IPS-18a (cell line): ENCODE results near the gene GRIK2.

Experiments used
- H3K27ac ChIP-seq: one replicate; pipeline ENCODE4 v1.5.1; 2013; ENCODE audit warnings: low read length
- H3K27me3 ChIP-seq: one replicate; pipeline ENCODE4 v1.6.1; 2013; ENCODE audit warnings: mild to moderate bottlenecking, low read length; ENCODE audit not compliant: control insufficient read depth, insufficient read depth
- H3K36me3 ChIP-seq: one replicate; pipeline ENCODE4 v1.6.1; 2013; ENCODE audit warnings: low read depth, low read length; ENCODE audit not compliant: control insufficient read depth
- H3K4me1 ChIP-seq: one replicate; pipeline ENCODE4 v1.6.1; 2013; ENCODE audit warnings: low read depth, low read length; ENCODE audit not compliant: control insufficient read depth
- H3K4me3 ChIP-seq: one replicate; pipeline ENCODE4 v1.5.1; 2013; ENCODE audit warnings: low read length
- H3K9ac ChIP-seq: one replicate; pipeline ENCODE4 v1.6.1; 2013; ENCODE audit warnings: mild to moderate bottlenecking, low read length, moderate library complexity
- H3K9me3 ChIP-seq: one replicate; pipeline ENCODE4 v1.6.1; 2013; ENCODE audit warnings: low read depth, low read length; ENCODE audit not compliant: control insufficient read depth

Gene GRIK2

GRCh38 chr6:101760843-101761621, 367.5 kb downstream of the GRIK2 start:
- Histone ChIP-seq H3K36me3 (no peaks in the 10 kb centered on the region), H3K27ac (no peak overlapping the region), H3K9ac (no peak overlapping the region), H3K27me3 (no peaks in the 10 kb centered on the region), H3K4me1 (peaks cover 17% of the 10 kb centered on the region), H3K4me3 (no peak overlapping the region), H3K9me3 (no peaks in the 10 kb centered on the region)

- H3K4me1 ChIP-seq = peaks cover 30% of the 10 kb centered on the region
- no peaks in the 10 kb centered on the region for H3K36me3 ChIP-seq
- H3K9me3 ChIP-seq = no peaks in the 10 kb centered on the region
- H3K4me3 ChIP-seq = no peak overlapping the region
- H3K27ac ChIP-seq = no peak overlapping the region
- no peaks in the 10 kb centered on the region for H3K27me3 ChIP-seq
- H3K9ac ChIP-seq = no peak overlapping the region
These were observed 369.3 kb downstream of the GRIK2 start for GRCh38 chr6:101762851-101763250.

GRCh38 chr6:101765281-101765680, 371.8 kb downstream of the GRIK2 start:
- Histone ChIP-seq H3K27ac (no peak overlapping the region), H3K27me3 (no peaks in the 10 kb centered on the region), H3K36me3 (no peaks in the 10 kb centered on the region), H3K9ac (no peak overlapping the region), H3K4me1 (peaks cover 39% of the 10 kb centered on the region), H3K9me3 (no peaks in the 10 kb centered on the region), H3K4me3 (no peak overlapping the region)

GRCh38 chr6:101770116-101770515, 376.6 kb downstream of the GRIK2 start:
- Histone ChIP-seq H3K27ac (no peak overlapping the region), H3K36me3 (no peaks in the 10 kb centered on the region), H3K4me3 (no peak overlapping the region), H3K9me3 (no peaks in the 10 kb centered on the region), H3K4me1 (peaks cover 33% of the 10 kb centered on the region), H3K27me3 (no peaks in the 10 kb centered on the region), H3K9ac (no peak overlapping the region)

DNA sequence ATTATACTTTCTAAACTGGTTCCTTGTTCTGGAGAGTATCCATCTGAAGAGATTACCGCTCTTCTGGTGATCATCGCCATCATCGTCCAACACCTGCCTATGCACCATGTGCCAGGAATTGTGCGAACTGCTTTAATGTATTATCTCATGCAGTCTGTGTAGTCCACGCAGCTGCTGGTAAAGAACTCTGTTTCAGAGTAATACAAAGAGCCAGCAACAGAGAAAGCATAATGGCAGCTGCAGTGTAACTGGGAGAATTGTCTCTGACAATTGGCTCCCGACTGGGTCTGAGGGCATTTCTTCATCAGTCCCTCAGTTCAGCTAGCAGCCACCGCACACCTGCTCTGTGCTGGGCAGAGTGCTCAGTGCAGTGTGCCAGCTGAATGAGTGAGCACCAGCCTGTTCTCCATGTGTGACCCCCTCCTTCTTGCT, 383.4 kb downstream of the GRIK2 start:
- Histone ChIP-seq H3K4me3 (no peak overlapping the region), H3K36me3 (no peaks in the 10 kb centered on the region), H3K27ac (no peak overlapping the region)

DNA sequence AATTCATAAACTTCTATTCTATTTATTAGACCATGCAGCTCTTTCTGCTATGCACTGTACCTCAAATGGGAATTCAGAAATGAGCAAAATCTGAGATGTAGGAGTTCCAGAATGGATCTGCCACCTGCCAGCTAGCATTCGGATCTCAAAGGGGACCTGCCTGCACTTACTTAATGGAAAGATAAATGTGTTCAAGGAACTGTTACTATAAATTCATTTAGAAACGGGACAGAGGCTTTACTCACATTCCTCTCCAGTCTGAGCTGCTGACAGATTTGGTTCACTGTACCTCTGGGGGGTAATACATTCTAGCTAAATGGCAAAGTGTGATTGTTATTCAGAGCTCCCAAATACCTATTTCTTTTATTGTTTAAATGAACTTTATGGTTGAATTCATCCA, 384.1 kb downstream of the GRIK2 start:
- H3K9me3 ChIP-seq = no peaks in the 10 kb centered on the region
- no peaks in the 10 kb centered on the region for H3K27me3 ChIP-seq
- no peak overlapping the region for H3K27ac ChIP-seq
- no peaks in the 10 kb centered on the region for H3K36me3 ChIP-seq
- no peak overlapping the region for H3K4me3 ChIP-seq
- peaks cover 15% of the 10 kb centered on the region for H3K4me1 ChIP-seq
- H3K9ac ChIP-seq = no peak overlapping the region

More for the DNA sequence above, 383.4 kb downstream of the GRIK2 start:
- peaks cover 15% of the 10 kb centered on the region for H3K4me1 ChIP-seq
- H3K9me3 ChIP-seq = no peaks in the 10 kb centered on the region
- H3K9ac ChIP-seq = no peak overlapping the region
- H3K27me3 ChIP-seq = no peaks in the 10 kb centered on the region

DNA sequence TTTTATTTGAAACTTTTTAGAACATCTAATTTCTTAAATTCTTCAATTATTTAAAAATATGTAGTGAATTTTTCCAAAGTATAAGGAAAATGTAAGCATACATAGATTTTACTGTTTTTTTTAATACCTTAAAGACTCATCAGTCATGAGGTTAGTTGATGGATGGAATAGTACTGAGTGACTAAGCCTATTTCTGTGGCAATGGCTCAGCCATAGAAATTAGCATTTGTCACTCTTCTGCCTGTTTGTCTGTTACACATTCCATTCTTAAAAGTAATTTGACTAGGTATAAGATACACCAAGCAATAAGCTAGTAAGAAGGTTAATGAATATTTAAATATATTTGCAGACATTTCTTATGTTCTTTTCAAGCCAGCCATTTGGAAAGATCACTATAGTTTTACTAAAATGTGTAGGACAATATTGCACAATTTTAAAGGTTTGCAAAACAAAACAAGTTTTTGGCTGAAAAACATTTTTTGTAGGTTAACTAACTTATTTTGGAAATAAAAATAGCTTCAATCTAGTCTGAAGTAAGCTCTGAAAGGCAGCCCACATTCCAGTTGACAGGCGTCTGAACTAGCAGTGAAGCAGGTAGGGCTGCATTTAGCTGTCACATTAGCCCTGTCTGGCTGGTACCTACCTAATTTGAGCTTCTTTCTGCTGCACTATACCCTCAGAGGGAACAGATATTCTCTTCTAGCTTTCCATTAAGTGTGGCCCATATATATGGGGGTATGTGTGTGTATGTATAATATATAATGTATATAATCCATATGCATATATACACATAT, 385.7 kb downstream of the GRIK2 start:
- no peak overlapping the region for H3K27ac ChIP-seq
- H3K36me3 ChIP-seq = no peaks in the 10 kb centered on the region
- H3K9ac ChIP-seq = no peak overlapping the region
- no peaks in the 10 kb centered on the region for H3K27me3 ChIP-seq
- H3K4me1 ChIP-seq = peaks cover 15% of the 10 kb centered on the region
- no peaks in the 10 kb centered on the region for H3K9me3 ChIP-seq
- H3K4me3 ChIP-seq = no peak overlapping the region

DNA sequence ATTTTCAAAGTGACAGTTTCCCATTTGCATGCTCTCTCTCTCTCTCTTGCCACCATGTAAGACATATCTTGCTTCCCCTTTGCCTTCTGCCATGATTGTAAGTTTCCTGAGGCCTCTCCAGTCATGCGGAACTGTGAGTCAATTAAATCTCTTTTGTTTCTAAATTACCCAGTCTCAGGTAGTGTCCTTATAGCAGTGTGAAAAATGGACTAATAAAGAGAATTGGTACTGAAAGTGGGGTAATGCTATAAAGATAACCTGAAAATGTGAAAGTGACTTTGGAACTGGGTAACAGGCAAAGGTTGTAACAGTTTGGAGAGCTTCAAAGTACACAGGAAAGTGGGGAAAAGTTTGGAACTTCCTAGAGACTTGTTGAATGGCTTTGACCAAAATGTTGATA, 389.8 kb downstream of the GRIK2 start:
- Histone ChIP-seq H3K4me1 (peaks cover 2% of the 10 kb centered on the region), H3K9ac (no peak overlapping the region), H3K36me3 (no peaks in the 10 kb centered on the region), H3K27ac (no peak overlapping the region), H3K27me3 (no peaks in the 10 kb centered on the region), H3K4me3 (no peak overlapping the region), H3K9me3 (no peaks in the 10 kb centered on the region)

- H3K9me3 ChIP-seq = no peaks in the 10 kb centered on the region
- H3K9ac ChIP-seq = no peak overlapping the region
- H3K4me1 ChIP-seq = peaks cover 2% of the 10 kb centered on the region
- no peaks in the 10 kb centered on the region for H3K36me3 ChIP-seq
- no peak overlapping the region for H3K27ac ChIP-seq
- H3K27me3 ChIP-seq = no peaks in the 10 kb centered on the region
- no peak overlapping the region for H3K4me3 ChIP-seq
These were observed 390.6 kb downstream of the GRIK2 start for GRCh38 chr6:101784094-101784493.

GRCh38 chr6:101799531-101799930, 406.0 kb downstream of the GRIK2 start:
- Histone ChIP-seq H3K4me3 (no peak overlapping the region), H3K9me3 (no peaks in the 10 kb centered on the region), H3K36me3 (no peaks in the 10 kb centered on the region), H3K9ac (no peak overlapping the region), H3K27me3 (no peaks in the 10 kb centered on the region), H3K27ac (no peak overlapping the region), H3K4me1 (peaks cover 10% of the 10 kb centered on the region)

DNA sequence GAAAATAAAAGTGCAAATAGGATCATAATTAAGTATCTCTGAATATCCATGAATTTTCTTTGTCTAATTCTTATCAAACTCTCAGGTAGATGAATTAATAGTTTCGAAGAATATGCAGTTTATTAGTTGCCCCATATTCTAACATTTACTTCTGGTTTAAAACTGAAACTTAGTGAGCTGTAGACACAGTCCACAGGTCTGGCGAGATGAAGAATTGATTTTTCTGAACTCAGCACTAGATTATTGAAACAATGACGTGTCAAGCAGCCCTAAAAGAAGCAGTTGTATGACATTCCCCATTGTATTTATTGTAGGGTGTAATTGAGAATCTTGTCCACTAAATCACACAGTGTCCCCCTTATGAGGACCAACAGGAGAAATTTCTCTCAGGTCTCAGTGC, 407.1 kb downstream of the GRIK2 start:
- Histone ChIP-seq H3K9me3 (no peaks in the 10 kb centered on the region), H3K4me1 (peaks cover 10% of the 10 kb centered on the region), H3K27ac (no peak overlapping the region), H3K27me3 (no peaks in the 10 kb centered on the region), H3K36me3 (no peaks in the 10 kb centered on the region), H3K4me3 (no peak overlapping the region), H3K9ac (no peak overlapping the region)
